Measurements from ENCODE around the gene HTR3C. TPM values are rescaled to one million over a fixed set of nuclear protein-coding genes. Genes with fewer than 3 reads are reported as not detected.

The HTR3C gene, protein sequence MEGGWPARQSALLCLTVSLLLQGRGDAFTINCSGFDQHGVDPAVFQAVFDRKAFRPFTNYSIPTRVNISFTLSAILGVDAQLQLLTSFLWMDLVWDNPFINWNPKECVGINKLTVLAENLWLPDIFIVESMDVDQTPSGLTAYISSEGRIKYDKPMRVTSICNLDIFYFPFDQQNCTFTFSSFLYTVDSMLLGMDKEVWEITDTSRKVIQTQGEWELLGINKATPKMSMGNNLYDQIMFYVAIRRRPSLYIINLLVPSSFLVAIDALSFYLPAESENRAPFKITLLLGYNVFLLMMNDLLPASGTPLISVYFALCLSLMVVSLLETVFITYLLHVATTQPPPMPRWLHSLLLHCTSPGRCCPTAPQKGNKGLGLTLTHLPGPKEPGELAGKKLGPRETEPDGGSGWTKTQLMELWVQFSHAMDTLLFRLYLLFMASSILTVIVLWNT
- total RNA-seq = not detected
- not detected for total RNA-seq (2013)

GRCh38 chr3:184052767-184053166, at the start of gene HTR3C:
Gene HTR3C, plus strand, starts transcription at chr3:184053047. Its CDS starts 34 bp downstream, at chr3:184053081.
- TF ChIP-seq, protein P1, sequence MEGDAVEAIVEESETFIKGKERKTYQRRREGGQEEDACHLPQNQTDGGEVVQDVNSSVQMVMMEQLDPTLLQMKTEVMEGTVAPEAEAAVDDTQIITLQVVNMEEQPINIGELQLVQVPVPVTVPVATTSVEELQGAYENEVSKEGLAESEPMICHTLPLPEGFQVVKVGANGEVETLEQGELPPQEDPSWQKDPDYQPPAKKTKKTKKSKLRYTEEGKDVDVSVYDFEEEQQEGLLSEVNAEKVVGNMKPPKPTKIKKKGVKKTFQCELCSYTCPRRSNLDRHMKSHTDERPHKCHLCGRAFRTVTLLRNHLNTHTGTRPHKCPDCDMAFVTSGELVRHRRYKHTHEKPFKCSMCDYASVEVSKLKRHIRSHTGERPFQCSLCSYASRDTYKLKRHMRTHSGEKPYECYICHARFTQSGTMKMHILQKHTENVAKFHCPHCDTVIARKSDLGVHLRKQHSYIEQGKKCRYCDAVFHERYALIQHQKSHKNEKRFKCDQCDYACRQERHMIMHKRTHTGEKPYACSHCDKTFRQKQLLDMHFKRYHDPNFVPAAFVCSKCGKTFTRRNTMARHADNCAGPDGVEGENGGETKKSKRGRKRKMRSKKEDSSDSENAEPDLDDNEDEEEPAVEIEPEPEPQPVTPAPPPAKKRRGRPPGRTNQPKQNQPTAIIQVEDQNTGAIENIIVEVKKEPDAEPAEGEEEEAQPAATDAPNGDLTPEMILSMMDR (IDR thresholded peaks at IDR 0.05) = no peak
- no peak for DNase-seq
- Histone ChIP-seq H3K36me3 (ENCODE audit: control insufficient read depth, insufficient read depth, low read length) (no peaks in the 10 kb centered on the region), H3K4me3 (ENCODE audit: low read length) (no peak within 1 kb of the TSS), H3K27ac (ENCODE audit: low read length) (no peak within 1 kb of the TSS), H3K9me3 (ENCODE audit: control insufficient read depth, insufficient read depth, low read length) (no peaks in the 10 kb centered on the region), H3K27me3 (ENCODE audit: control insufficient read depth, insufficient read depth, low read length) (no peaks in the 10 kb centered on the region), H3K4me1 (ENCODE audit: control insufficient read depth, insufficient read depth, low read length) (no peaks in the 10 kb centered on the region)
- H3K27me3 Mint-ChIP-seq (ENCODE audit: low read depth in 2 of 2) = peaks cover 0 to 9% of the 10 kb centered on the region in 2 donors
- H3K4me1 Mint-ChIP-seq = no peaks in the 10 kb centered on the region
- 75% methylated on average over 4 of the region's 4 CpGs for WGBS (ENCODE audit: insufficient coverage)
- H3K27ac Mint-ChIP-seq = no peak within 1 kb of the TSS
- H3K36me3 Mint-ChIP-seq = no peaks in the 10 kb centered on the region
- no peaks in the 10 kb centered on the region for H3K9me3 Mint-ChIP-seq
- intact Hi-C loops (cut with micrococcal nuclease) = no loop called here
- ATAC-seq = no peak
- H3K4me3 Mint-ChIP-seq = no peak within 1 kb of the TSS

DNA sequence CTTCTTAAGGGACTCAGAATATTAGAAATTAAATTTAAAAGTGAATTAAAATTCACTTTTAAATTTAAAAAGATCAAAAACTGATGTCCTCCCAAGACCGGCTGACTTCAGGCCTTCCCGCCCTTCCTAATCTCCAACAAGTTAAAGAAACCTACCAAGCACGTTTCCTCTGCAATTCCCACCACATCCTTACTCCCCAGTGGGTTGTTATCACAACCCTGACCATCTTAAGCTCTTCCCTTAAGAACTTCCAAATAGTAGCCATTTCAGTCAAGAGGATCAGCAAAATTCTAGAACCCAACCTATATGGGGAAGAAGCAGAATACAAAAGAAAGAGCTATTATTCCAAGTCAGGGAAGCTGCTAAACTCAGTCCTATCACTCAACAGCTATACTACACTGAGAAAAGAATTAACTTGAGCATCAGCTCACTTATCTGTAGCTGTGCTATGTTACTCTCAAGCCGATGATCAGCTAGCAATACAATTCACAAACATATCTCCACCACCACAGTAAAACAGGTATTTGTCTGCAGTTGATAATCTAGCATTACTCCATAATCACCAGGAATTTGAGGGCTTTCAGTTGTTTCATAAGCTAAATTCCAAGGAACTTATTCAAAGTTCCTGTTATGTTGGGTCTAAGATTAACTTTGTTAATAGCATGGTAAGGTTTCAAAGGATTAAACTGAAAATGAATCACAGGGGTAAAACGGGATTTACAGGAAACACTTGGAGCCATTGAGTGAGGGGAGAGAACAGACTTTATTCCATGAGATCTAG, 49.5 kb upstream of the HTR3C start:
- intact Hi-C loops (cut with micrococcal nuclease) = no loop called here
- Mint-ChIP-seq H3K27me3 (ENCODE audit: low read depth in 2 of 2) (no peaks in the 10 kb centered on the region), H3K36me3 (no peaks in the 10 kb centered on the region), H3K9me3 (no peaks in the 10 kb centered on the region), H3K4me3 (no peak overlapping the region), H3K4me1 (peaks cover 0 to 18% of the 10 kb centered on the region in 2 donors), H3K27ac (no peak overlapping the region)
- 94% methylated on average over 4 of the region's 5 CpGs for WGBS (ENCODE audit: insufficient coverage)
- peaks cover 3% of the 10 kb centered on the region for H3K4me1 ChIP-seq (ENCODE audit: control insufficient read depth, insufficient read depth, low read length)
- H3K27me3 ChIP-seq (ENCODE audit: control insufficient read depth, insufficient read depth, low read length) = no peaks in the 10 kb centered on the region
- H3K9me3 ChIP-seq (ENCODE audit: control insufficient read depth, insufficient read depth, low read length) = no peaks in the 10 kb centered on the region
- no peaks in the 10 kb centered on the region for H3K36me3 ChIP-seq (ENCODE audit: control insufficient read depth, insufficient read depth, low read length)
- H3K27ac ChIP-seq (ENCODE audit: low read length) = no peak overlapping the region
- no peak overlapping the region for H3K4me3 ChIP-seq (ENCODE audit: low read length)
- no peak for DNase-seq
- ATAC-seq = no peak
- TF ChIP-seq, protein P1 (IDR thresholded peaks at IDR 0.05) = no peak

GRCh38 chr3:184004476-184004875, 48.4 kb upstream of the HTR3C start:
- WGBS (ENCODE audit: insufficient coverage) = 57% methylated on average over 1 of the region's 2 CpGs
- H3K4me1 ChIP-seq (ENCODE audit: control insufficient read depth, insufficient read depth, low read length) = peaks cover 3% of the 10 kb centered on the region
- no peaks in the 10 kb centered on the region for H3K36me3 Mint-ChIP-seq

More at GRCh38 chr3:184004476-184004875, 48.4 kb upstream of the HTR3C start:
- TF ChIP-seq, protein P1 (IDR thresholded peaks at IDR 0.05) = no peak
- peaks cover 0 to 18% of the 10 kb centered on the region in 2 donors for H3K4me1 Mint-ChIP-seq
- no peaks in the 10 kb centered on the region for H3K27me3 ChIP-seq (ENCODE audit: control insufficient read depth, insufficient read depth, low read length)
- no peak overlapping the region for H3K4me3 Mint-ChIP-seq
- H3K27me3 Mint-ChIP-seq (ENCODE audit: low read depth in 2 of 2) = no peaks in the 10 kb centered on the region
- H3K36me3 ChIP-seq (ENCODE audit: control insufficient read depth, insufficient read depth, low read length) = peaks cover 2% of the 10 kb centered on the region
- no peak overlapping the region for H3K27ac Mint-ChIP-seq
- H3K9me3 Mint-ChIP-seq = no peaks in the 10 kb centered on the region
- DNase-seq = no peak
- no peaks in the 10 kb centered on the region for H3K9me3 ChIP-seq (ENCODE audit: control insufficient read depth, insufficient read depth, low read length)
- intact Hi-C loops (cut with micrococcal nuclease) = no loop called here
- H3K27ac ChIP-seq (ENCODE audit: low read length) = no peak overlapping the region
- ATAC-seq = no peak
- H3K4me3 ChIP-seq (ENCODE audit: low read length) = no peak overlapping the region
